Suprapubic skin (tissue), 4 donors: Measurements from ENCODE around the gene PNPT1.

ENCODE experiments used
- CTCF ChIP-seq, 2 donors: fragments of 200-600 bp in 1 of 2; fragments of 450-650 bp in 1 of 2; sonication (generic) in 1 of 2; IDR thresholded peaks; one replicate each; pipeline ENCODE4 v1.5.1; 2016 to 2019; ENCODE audit warnings: antibody characterized with exemption in 2 of 2, mild to moderate bottlenecking in 1 of 2, moderate library complexity in 1 of 2
- EP300 ChIP-seq: sonication (generic); formaldehyde crosslinking; IDR thresholded peaks from one replicate; pipeline ENCODE4 v1.6.1; 2017; ENCODE audit warnings: antibody characterized with exemption
- POLR2A ChIP-seq, 2 donors: fragments of 450-650 bp; IDR thresholded peaks; one replicate each; pipeline ENCODE4 v1.6.1; 2017; ENCODE audit warnings: antibody characterized with exemption in 2 of 2, mild to moderate bottlenecking in 2 of 2, moderate library complexity in 2 of 2
- POLR2AphosphoS5 ChIP-seq, 3 donors: sonication (generic); formaldehyde crosslinking; IDR thresholded peaks; one replicate each; pipeline ENCODE4 v1.6.1; 2017; ENCODE audit warnings: antibody characterized with exemption in 3 of 3

GRCh38 chr2:55627915-55628314 is 65.7 kb downstream of the PNPT1 start:
- no peak for TF ChIP-seq CTCF (IDR thresholded peaks at IDR 0.05)
- TF ChIP-seq POLR2A (IDR thresholded peaks at IDR 0.05) = no peak
- no peak for TF ChIP-seq EP300
- TF ChIP-seq POLR2AphosphoS5 (IDR thresholded peaks at IDR 0.05) = no peak
